ENCODE measurements around the gene PRSS27. TPM values are rescaled to one million over a fixed set of nuclear protein-coding genes. Genes with fewer than 3 reads are reported as not detected.

Gene PRSS27
- total RNA-seq, 4 donors from 2014 or later = 0.75 to 4.2 (median 2.2) TPM

GRCh38 chr16:2663553-2664546, 56.2 kb downstream of the PRSS27 start:
- DNase-seq (ENCODE audit: extremely low spot score) = no peak
- WGBS = 70% methylated on average over 23 of the region's 23 CpGs
- no peak overlapping the region for H3K4me3 ChIP-seq
- TF ChIP-seq EP300 (IDR thresholded peaks at IDR 0.05) (no peak), CTCF (IDR thresholded peaks at IDR 0.05) (no peak), POLR2AphosphoS5 (IDR thresholded peaks at IDR 0.05) (no peak), POLR2A (IDR thresholded peaks at IDR 0.05; ENCODE audit: low read depth) (no peak)
- no peaks in the 10 kb centered on the region for H3K27me3 ChIP-seq
- peaks cover 0 to 42% (median 21%) of the 10 kb centered on the region in 4 donors for H3K36me3 ChIP-seq
- peaks cover 0 to 10% (median 3%) of the 10 kb centered on the region in 4 donors for H3K4me1 ChIP-seq
- H3K9me3 ChIP-seq = no peaks in the 10 kb centered on the region
- no peak overlapping the region for H3K27ac ChIP-seq (replicated peaks in 1 of 4)
- intact Hi-C loops (cut with DNase I) = no loop called here

Other genes starting within 250 kb of the PRSS27 start
- under 1 TPM in 3 of 4 donors, not detected in 1; 0.19 to 0.42 (median 0.29) TPM for gene NTN3, start 248.9 kb downstream of the PRSS27 start, total RNA-seq
- gene TBC1D24, start 245.1 kb downstream of the PRSS27 start, total RNA-seq = 10 to 100 TPM in 2 of 4 donors, 1 to 10 TPM in 2; 7.0 to 14.1 (median 11.5) TPM
- gene ATP6V0C, start 206.3 kb downstream of the PRSS27 start, total RNA-seq = 10 to 100 TPM; 42.8 to 85.0 (median 69.0) TPM
- 10 to 100 TPM; 20.0 to 33.2 (median 26.4) TPM for gene AMDHD2, start 199.9 kb downstream of the PRSS27 start, total RNA-seq
- gene CEMP1, start 188.8 kb downstream of the PRSS27 start, total RNA-seq = not detected
- 10 to 100 TPM; 28.3 to 45.7 (median 35.0) TPM for gene PDPK1, start 182.2 kb downstream of the PRSS27 start, total RNA-seq
- 10 to 100 TPM in 3 of 4 donors, 1 to 10 TPM in 1; 9.1 to 22.1 (median 15.7) TPM for gene KCTD5, start 37.7 kb downstream of the PRSS27 start, total RNA-seq
- 100 to 1,000 TPM; 126 to 325 (median 234) TPM for gene SRRM2, start 32.4 kb upstream of the PRSS27 start, total RNA-seq
- 100 to 1,000 TPM; 199 to 229 (median 213) TPM for gene ELOB, start 57.1 kb upstream of the PRSS27 start, total RNA-seq
- not detected for gene PRSS33, start 67.3 kb upstream of the PRSS27 start, total RNA-seq
- not detected for gene PRSS41, start 78.2 kb upstream of the PRSS27 start, total RNA-seq
- not detected for gene PRSS21, start 97.0 kb upstream of the PRSS27 start, total RNA-seq
- gene ZG16B, start 110.1 kb upstream of the PRSS27 start, total RNA-seq = not detected
- gene PRSS22, start 137.9 kb upstream of the PRSS27 start, total RNA-seq = not detected
- 10 to 100 TPM; 41.9 to 47.2 (median 43.9) TPM for gene FLYWCH2, start 163.0 kb upstream of the PRSS27 start, total RNA-seq
- 10 to 100 TPM; 33.8 to 61.6 (median 46.8) TPM for gene FLYWCH1, start 191.7 kb upstream of the PRSS27 start, total RNA-seq
- gene KREMEN2, start 244.1 kb upstream of the PRSS27 start, total RNA-seq = under 1 TPM in 1 of 4 donors, not detected in 3; 0.13 TPM
- gene PAQR4, start 249.1 kb upstream of the PRSS27 start, total RNA-seq = 1 to 10 TPM; 2.2 to 7.5 (median 4.7) TPM

Data from esophagus muscularis mucosa (tissue), 4 donors.